A549 treated with ZK216348 at 1 μM for 4 hours (cell line): Measurements from ENCODE around the gene ELN. TPM values are rescaled to one million over a fixed set of nuclear protein-coding genes. Genes with fewer than 3 reads are reported as not detected.

Experiments
- total RNA-seq: library from RNA; stranded (reverse); fragments of 200-300 nt; extraction: Qiagen RNA extraction; gene quantifications from 5 replicates; pipeline ENCODE4 v1.2.3, GENCODE V29; 2022; ENCODE audit warnings: low read depth

Gene ELN
- 0.08 to 0.13 TPM (median 0.12 TPM) in 5 replicates for total RNA-seq

DNA sequence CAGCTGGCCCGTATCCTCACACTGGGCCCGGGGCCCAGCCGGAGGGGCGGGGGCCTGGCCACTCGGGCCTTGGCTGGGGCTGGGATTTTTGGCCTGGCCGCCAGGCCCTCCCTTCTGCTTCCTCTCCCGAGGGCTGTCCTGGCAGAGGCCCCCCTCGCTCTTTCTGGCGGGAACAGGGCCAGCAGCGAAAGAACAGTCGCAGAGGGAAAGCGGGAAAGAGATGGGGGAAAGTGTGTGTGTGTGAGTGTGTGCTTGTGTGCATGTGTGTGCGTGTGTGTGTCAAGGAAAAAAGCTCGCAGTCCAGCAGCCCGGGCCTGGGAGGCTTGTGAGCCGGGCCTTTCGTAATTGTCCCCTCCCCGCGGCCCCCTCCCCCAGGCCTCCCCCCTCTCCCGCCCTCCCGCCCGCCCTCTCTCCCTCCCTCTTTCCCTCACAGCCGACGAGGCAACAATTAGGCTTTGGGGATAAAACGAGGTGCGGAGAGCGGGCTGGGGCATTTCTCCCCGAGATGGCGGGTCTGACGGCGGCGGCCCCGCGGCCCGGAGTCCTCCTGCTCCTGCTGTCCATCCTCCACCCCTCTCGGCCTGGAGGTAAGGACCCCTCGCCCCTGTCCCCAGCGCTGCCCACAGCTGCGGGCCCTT is at the start of gene ELN:
Gene ELN (plus strand): TSS at position 491 of the 638 bp plus-strand sequence. CDS start 15 bp downstream, at position 506.

GRCh38 chr7:74083117-74083876 is 55.3 kb downstream of the ELN start, which contains the start of gene LIMK1:
LIMK1 (plus strand) TSS chr7:74083804; CDS start chr7:74083991, 187 bp downstream.

Other genes starting within 250 kb of the ELN start
- 2.5 to 7.0 TPM (median 5.0 TPM) in 5 replicates for gene CLDN4, start 197.2 kb upstream of the ELN start, total RNA-seq
- 4.8 to 10.2 TPM (median 8.1 TPM) in 5 replicates for gene METTL27, start 185.7 kb upstream of the ELN start, total RNA-seq
- 0.23 to 0.40 TPM in 2 of 5 replicates, not detected in the others for gene TMEM270, start 167.0 kb upstream of the ELN start, total RNA-seq
- gene LIMK1, start 55.6 kb downstream of the ELN start, total RNA-seq: 22.6 to 35.7 TPM (median 33.7 TPM) in 5 replicates
- 292 to 334 TPM (median 313 TPM) in 5 replicates for gene EIF4H, start 146.2 kb downstream of the ELN start, total RNA-seq
- gene LAT2, start 181.8 kb downstream of the ELN start, total RNA-seq: 0.85 to 1.4 TPM (median 1.1 TPM) in 5 replicates
- 53.8 to 64.3 TPM (median 55.9 TPM) in 5 replicates for gene RFC2, start 226.2 kb downstream of the ELN start, total RNA-seq